ENCODE results near the gene PPP1R37. TPM values are rescaled to one million over a fixed set of nuclear protein-coding genes. Genes with fewer than 3 reads are reported as not detected.

Gene PPP1R37
- total RNA-seq, 1 experiment from 2014 or later, result 20.4 TPM

DNA sequence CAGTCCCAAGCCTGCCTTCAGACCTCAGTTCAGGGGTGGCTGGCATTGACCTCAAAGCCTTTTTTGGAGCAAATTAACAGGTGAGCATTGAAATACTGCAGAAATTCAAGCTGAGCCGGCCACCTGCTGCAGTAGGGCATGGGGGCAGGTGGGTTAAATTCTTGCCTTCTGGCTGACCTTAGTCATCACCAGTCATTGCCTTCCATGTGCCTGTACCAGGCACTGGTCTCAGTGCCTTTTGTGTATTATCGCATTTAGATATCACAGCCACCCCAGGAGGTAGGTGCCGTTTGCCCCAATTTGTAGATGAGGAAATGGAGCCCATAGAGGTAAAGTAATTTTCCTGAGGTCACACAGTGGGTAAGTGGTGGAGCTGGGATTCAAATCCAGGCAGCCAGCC lies 7.2 kb downstream of the PPP1R37 start:
- H3K4me1 ChIP-seq (ENCODE audit: control insufficient read depth, insufficient read depth, low read length), result peaks cover 45% of the 10 kb centered on the region
- no peak overlapping the region for H3K4me3 ChIP-seq (ENCODE audit: low read depth in 2 of 2, low read length in 2 of 2)
- TF ChIP-seq REST (IDR thresholded peaks at IDR 0.05; ENCODE audit: insufficient read depth in 1 of 2, low read depth in 2 of 2, low read length in 1 of 2) (no peak), POLR2AphosphoS5 (IDR thresholded peaks at IDR 0.05; ENCODE audit: low read depth, low read length) (no peak), TCF7L2 (IDR thresholded peaks at IDR 0.05; ENCODE audit: low read depth, low read length) (no peak), SIN3A (IDR thresholded peaks at IDR 0.05; ENCODE audit: borderline replicate concordance, insufficient read depth, low read depth, low read length) (no peak)
- TF ChIP-seq, protein P1, sequence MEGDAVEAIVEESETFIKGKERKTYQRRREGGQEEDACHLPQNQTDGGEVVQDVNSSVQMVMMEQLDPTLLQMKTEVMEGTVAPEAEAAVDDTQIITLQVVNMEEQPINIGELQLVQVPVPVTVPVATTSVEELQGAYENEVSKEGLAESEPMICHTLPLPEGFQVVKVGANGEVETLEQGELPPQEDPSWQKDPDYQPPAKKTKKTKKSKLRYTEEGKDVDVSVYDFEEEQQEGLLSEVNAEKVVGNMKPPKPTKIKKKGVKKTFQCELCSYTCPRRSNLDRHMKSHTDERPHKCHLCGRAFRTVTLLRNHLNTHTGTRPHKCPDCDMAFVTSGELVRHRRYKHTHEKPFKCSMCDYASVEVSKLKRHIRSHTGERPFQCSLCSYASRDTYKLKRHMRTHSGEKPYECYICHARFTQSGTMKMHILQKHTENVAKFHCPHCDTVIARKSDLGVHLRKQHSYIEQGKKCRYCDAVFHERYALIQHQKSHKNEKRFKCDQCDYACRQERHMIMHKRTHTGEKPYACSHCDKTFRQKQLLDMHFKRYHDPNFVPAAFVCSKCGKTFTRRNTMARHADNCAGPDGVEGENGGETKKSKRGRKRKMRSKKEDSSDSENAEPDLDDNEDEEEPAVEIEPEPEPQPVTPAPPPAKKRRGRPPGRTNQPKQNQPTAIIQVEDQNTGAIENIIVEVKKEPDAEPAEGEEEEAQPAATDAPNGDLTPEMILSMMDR (IDR thresholded peaks at IDR 0.05), result no peak
- intact Hi-C loops (cut with micrococcal nuclease; ENCODE audit: unreplicated experiment) (no loop called here), in situ Hi-C loops (cut with HindIII; ENCODE audit: low pct_unique_long_range_greater_than_20kb, low sequenced_read_pairs) (no loop called here)
- ATAC-seq (no peak), DNase-seq (ENCODE audit: low read depth, low spot score) (no peak)
- no peaks in the 10 kb centered on the region for H3K9me3 ChIP-seq (ENCODE audit: control insufficient read depth, insufficient read depth, low read depth, low read length)
- H3K27ac ChIP-seq (ENCODE audit: low read length), result no peak overlapping the region
- no peaks in the 10 kb centered on the region for H3K36me3 ChIP-seq (ENCODE audit: control insufficient read depth, insufficient read depth, low read length)
- POLR2A ChIA-PET, result no interaction called here
- CTCF ChIA-PET, result no interaction called here
- no peaks in the 10 kb centered on the region for H3K27me3 ChIP-seq (ENCODE audit: control insufficient read depth, insufficient read depth, low read length)
- no TSS peak for BruUV-seq (replicated peaks)

GRCh38 chr19:45100846-45101252 lies 7.9 kb downstream of the PPP1R37 start:
- ATAC-seq, result no peak
- peaks cover 41% of the 10 kb centered on the region for H3K4me1 ChIP-seq (ENCODE audit: control insufficient read depth, insufficient read depth, low read length)
- intact Hi-C loops (cut with micrococcal nuclease; ENCODE audit: unreplicated experiment) (no loop called here), in situ Hi-C loops (cut with HindIII; ENCODE audit: low pct_unique_long_range_greater_than_20kb, low sequenced_read_pairs) (no loop called here)
- TF ChIP-seq REST (IDR thresholded peaks at IDR 0.05; ENCODE audit: insufficient read depth in 1 of 2, low read depth in 2 of 2, low read length in 1 of 2), result no peak
- no peak for TF ChIP-seq TCF7L2 (IDR thresholded peaks at IDR 0.05; ENCODE audit: low read depth, low read length)
- no peak for TF ChIP-seq POLR2AphosphoS5 (IDR thresholded peaks at IDR 0.05; ENCODE audit: low read depth, low read length)
- TF ChIP-seq, protein P1 (IDR thresholded peaks at IDR 0.05), result no peak
- TF ChIP-seq SIN3A (IDR thresholded peaks at IDR 0.05; ENCODE audit: borderline replicate concordance, insufficient read depth, low read depth, low read length), result no peak
- TSS peak; percentile 50 for BruUV-seq (replicated peaks)
- no peaks in the 10 kb centered on the region for H3K9me3 ChIP-seq (ENCODE audit: control insufficient read depth, insufficient read depth, low read depth, low read length)
- H3K36me3 ChIP-seq (ENCODE audit: control insufficient read depth, insufficient read depth, low read length), result no peaks in the 10 kb centered on the region
- H3K4me3 ChIP-seq (ENCODE audit: low read depth in 2 of 2, low read length in 2 of 2), result no peak overlapping the region
- POLR2A ChIA-PET, result no interaction called here
- CTCF ChIA-PET, result no interaction called here
- no peaks in the 10 kb centered on the region for H3K27me3 ChIP-seq (ENCODE audit: control insufficient read depth, insufficient read depth, low read length)
- DNase-seq (ENCODE audit: low read depth, low spot score), result no peak
- H3K27ac ChIP-seq (ENCODE audit: low read length), result no peak overlapping the region
